HG02885 (cell line): ENCODE results near the gene CDH23.

Experiments
- ATAC-seq: cut with Tn5 transposase; IDR thresholded peaks from one replicate; pipeline ENCODE4 v1.9.1; 2021; ENCODE audit warnings: mild to moderate bottlenecking; ENCODE audit not compliant: unreplicated experiment, poor library complexity

The CDH23 gene

DNA sequence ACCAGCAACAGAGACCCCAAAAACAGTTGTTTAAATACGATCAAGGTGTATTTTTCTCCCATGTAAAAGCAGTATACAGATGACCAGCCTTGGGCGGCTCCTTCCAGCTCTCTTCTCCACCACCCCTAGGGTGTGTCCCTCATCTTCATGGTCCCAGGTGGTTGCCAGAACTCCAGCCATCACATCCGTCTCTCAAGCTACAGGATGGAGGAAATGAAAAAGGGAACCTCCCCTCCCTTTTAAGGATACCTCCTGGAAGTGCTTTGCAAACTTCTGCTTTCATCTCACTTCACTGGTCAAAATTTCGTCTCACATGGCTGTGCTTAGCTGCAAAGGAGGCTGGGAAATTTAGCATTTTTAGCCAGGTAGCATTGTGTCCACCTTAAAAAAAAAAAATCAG lies 263.6 kb downstream of the CDH23 start:
- ATAC-seq, result no peak

DNA sequence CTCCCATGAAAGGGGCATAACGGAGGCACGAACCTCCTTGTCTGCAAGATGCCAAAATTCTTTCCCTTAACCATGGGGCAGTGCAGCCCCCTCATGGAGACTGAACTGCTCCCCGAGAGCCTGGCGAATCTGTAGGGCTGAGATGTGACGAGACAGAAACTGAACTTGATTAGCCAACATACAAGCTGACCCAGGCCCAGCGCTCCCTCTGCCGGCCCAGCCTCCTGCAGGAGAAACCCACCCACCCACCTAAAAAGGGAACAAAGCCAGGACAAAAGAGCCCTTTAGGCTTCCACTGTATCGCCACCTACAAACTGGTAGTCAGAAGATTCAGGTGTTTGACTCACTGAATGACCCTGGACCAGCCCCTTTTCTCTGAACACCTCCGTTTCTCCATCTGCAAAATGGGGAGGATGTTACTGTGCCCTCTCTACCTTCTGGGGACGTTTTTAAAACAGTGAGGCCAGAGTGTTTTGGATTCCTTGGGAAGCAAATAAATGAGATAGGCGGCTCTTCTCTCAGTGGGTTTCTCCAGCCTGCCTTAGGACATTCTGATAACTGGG lies 264.4 kb downstream of the CDH23 start:
- ATAC-seq, result no peak

DNA sequence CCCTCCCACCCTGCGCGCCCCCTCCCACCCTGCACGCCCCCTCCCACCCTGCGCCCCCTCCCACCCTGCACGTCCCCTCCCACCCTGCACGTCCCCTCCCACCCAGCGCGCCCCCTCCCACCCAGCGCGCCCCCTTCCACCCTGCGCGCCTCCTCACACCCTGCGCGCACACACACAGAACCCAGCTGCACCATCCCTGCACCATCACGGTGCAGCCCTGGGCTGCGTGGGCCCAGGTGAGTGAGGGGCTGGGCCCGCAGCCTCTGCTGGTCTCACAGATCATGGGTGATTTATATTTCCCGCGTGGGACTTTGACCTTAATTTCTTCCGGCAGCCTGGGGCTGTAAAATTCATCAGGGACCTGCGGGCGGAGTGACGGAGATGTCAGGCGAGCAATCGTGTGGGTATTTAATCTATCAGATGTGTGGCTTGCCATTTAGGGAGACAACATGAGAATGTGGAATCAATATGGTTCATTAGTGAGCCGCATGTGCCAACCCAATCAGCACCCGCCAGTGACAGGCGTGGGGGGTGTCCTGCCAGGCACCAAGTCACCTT lies 265.1 kb downstream of the CDH23 start:
- no peak for ATAC-seq

DNA sequence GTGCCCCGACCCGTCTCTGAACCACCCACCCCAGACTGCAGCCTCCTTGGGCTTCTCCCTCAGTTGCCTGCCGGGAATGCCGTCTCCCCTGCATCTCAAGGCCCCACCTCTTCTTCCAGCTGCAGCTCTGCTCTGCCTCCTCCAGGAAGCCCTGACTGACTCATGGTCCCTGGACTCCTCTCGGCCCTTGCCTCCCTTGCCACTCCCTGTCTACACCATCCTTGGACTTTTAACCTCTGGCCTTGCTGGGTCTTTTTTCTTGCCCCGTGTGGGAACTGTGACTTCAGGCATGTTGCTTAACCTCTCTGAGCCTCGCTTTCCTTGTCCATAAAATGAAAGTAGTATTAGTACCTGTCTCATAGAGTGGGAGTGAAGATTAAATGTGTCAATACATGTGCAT lies 266.6 kb downstream of the CDH23 start:
- no peak for ATAC-seq

DNA sequence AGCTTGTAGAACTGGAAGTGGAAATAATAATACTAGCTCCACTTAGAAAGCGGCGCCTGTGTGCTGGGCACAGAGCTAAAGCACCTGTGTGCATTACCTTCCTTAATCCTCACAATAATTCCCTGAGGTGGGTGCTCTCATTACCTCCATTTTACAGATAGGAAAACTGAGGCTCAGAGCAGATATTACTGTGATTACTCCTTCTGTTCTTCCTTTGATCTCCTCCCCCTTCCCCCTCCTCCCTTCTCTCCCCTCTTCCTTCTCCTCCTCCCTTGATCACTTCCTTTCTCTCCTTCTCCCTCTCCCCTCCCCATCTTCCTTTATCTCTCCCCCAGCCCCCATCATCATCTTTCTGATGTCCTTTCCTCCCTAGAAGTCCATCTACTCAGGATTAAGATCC lies 267.9 kb downstream of the CDH23 start:
- ATAC-seq, result no peak

DNA sequence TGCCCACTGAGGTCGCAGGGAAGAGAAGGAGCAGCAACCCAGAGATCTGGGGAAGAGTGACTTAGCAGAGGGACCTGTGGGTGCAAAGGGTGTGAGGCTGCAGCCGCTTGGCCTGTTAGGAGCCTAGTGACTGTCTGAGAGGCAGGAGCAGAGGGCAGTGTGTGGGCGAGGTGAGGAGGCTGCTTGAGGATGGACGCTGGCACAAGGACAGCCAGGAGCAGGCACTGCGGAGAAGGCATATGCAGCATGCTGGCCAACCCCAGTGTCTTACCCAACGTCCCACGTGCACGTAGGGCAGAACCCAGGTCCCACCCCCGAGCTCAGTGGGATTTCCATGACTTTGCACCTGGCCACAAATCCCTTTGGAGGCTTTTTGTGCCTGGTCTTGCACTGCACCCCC lies 268.7 kb downstream of the CDH23 start:
- ATAC-seq, result no peak

DNA sequence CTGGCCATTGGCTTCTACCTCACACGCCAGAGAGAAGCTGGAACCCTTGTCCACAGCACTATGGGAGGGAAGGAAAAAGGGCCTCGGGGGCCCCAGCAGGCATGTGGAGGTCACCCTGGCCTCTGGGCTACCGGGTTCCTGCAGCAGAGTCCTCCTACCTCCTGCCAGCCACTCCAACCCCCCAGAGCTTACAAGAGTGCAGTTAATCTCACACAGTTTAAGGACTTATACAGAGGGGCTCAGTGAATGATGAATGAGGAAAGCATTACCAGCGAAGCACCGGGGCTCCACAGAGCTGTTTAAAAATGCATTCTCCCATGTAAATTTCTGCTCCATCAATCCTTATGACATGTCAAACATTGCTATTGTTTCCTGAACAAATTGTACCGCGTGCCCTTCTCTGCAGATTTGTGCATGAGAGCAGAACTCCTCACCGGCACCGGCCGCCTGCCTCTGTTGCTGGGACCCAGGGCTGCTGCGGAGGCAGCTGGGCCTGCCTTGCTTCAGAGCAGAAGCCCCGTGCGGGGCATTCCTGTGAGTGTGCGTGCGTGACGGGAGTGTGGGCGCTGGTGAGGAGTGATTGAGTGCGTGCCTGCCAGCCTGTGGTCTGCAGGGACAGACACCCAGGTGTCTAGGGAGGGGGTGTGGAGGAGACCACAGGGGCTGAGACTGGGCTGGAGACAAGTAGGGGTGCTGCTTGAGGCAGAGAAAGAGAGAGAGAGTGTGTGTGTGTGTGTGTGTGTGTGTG lies 270.1 kb downstream of the CDH23 start:
- ATAC-seq, result no peak

DNA sequence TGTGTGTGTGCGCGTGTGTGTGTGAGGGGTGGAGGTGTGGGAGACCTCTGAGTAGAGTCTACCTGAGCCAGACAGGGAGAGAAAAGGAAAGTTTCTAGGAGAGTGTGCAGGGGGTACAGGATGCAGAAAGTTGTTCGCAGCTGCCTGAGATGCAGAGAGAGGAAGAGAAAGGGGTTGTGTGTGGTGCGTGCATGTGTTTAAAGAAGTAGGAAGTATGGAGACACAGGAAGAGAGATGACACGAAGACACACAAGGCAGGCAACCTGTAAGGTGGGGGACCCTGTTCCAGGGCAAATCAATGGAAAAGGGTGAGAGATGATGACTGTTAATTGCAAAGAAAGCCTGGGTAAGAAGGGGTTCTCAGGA lies 270.6 kb downstream of the CDH23 start:
- ATAC-seq, result no peak

DNA sequence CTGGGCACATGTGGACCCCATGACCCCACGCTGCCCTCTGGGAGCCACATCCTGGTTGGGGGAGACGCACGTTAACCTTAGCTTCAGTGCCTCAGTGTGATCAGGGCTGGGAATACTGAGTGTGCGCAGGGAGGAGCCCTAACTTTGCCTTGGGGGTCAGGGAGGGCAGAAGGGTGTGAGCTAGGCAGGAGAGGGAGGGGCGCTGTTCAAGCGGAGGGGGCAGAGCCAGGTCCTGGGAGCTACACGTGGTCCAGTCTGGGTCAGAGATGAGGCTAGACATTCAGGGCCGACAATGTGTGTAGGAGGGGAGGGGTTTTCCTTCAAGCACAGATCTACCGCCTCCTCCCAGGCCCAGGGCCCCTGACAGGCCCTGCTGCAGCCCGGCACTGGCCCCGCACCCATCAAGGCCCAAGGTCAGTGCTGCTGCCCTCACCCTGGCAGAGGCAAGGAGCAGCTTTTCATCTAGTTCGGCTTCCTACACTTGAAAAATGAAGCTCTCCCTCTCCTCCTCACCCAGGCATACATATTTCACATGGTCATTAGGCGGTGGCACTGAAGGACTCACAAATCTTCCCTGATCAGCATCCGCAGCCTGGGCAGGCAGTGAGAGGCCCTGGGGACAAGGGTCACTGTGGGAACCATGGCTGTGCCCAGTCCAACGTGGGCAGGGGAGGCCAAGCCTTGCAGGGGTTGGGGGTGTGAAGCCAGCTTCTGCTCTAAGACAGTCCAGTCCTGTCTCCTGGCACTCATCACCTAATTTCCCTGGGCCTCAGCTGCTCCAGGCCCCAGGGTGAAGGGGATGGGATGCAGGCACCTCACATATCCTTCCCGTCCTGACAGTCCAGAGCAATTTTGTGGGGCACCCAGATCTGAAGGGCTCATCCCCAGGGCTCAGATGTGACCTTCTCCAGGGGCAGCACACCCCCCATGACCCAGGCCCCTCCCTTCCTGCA lies 275.6 kb downstream of the CDH23 start:
- no peak for ATAC-seq

DNA sequence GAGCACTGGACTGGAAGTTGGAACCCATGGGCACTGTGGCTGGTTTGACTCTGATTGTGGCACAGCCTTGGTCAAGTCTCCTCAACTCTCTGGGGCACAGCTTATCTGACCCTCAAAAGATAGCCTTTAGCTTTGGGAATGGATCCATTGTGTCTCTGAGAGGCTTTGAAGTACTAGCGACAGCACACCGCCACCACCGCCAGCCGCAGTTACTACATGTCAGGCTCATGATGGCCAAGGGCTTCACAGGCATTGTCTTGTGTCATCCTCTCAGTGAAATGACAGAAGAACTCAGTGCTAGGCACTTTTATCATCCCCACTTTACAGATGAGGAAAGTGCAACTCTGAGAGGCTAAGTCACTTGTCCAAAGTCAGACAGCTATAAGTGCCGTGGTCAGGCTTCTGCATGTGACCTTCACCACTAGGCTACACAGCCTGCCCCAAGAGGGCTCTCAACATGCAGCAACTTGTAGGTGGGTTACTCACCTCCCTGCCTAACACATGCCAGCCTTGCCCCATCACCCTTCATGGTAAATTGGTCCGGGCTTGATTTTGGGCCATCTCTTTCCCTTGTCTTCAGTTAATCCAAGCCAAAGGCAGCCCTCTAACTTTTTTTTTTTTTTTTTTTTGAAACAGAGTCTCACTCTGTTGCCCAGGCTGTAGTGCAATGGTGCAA lies 278.7 kb downstream of the CDH23 start:
- ATAC-seq, result no peak

DNA sequence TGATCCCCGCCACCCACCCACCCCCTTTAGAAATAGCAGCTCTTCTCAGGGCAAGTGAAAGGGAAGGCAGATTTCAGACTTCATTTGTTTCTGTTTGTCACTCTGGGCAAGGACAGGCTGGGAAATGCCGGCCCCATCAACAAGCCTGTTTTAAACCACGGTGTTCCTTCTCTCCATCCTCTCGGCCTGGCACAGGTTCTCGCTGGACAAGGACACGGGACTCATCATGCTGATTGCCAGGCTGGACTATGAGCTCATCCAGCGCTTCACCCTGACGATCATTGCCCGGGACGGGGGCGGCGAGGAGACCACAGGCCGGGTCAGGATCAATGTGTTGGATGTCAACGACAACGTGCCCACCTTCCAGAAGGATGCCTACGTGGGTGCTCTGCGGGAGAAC lies 280.5 kb downstream of the CDH23 start:
- ATAC-seq, result no peak

DNA sequence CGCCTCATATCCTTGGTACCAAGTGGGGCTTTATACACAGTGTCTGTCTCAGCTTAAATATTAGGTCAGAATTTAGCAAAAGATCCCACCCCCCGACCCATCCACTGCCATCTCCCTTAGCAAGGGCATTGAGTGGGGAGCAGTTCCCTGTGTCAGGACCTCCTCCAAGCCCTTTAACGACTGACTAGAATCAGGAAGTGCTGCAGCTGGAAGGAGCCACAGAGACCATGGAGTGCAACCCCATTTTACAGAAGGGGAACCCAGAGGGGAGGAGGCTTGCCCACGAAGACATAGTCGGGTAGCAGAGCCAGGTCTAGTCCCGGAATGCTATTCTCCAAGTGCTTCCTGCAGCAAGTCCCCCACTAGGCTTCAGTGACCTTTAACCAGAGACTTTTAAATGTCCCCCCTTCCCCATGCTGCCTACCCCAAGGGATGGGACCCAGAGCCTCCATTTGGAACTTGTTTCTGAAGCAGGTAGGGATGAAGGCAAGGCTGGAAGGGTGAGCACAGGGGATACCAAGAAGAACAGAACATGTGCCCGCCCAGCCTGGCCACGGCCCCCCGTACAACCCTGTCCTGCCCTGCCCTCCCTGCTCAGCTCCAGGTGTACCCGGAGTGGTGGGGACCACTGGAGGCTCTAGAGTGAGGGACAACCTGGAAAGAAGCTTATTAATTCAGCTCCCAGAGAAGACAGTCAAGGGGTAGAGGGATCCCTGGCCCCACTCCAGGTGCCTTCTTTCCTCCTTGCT lies 281.5 kb downstream of the CDH23 start:
- no peak for ATAC-seq

DNA sequence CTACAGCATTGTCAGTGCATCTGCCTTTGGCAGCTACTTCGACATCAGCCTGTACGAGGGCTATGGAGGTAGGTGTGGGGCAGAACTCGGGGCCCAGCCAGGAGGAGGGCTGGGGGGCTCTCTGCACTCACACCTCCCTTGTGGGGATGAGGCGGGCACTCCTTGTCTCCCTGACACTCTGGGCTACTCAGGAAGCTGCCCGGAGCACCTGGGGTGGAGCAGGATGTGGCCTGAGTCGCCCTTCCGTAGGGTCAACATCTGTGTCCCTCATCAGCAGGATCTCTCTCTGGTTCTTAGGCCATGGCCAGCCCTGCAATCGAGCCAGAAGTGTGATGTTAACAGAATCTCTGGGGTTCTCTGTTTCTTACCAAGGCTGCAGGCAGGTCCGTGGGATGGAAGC lies 282.7 kb downstream of the CDH23 start:
- ATAC-seq, result no peak

DNA sequence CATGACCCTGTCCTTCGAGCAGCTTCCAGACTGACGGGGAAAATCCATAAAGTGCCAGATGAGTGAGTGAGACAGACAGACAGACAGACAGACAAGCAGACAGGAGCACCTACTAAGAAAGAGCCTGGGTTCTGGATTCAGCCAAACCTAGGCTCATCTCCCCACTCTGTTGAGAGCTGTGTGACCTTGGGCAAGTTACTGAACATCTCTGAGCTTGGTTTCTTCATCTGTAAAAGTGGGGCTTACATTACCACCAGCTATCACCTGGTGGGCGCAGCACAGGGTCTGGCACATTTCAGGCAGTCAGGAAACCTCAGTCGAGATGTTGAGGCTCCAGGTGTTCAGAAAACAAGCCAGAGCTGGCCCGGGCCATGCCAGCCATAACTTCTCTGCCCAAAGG lies 285.3 kb downstream of the CDH23 start:
- ATAC-seq, result no peak

DNA sequence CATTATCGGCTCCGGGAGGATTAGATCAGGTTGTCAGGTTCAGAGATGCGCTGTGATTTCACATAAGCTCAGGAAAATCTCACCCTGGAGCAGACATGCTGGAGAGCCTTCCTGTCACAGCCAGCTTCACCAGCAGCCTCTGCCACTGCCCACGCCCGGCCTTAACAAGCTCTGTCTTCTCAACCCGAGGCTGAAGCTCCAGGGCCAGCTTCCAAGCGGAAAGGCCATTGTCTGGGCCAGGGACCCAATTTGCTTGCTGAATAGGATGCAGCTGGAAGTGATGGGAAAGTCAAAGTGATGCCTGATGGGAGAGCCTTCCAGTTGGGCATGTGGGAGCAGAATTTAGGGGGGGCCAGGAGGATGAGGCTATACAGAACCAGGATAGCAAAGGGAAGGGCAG lies 286.6 kb downstream of the CDH23 start:
- no peak for ATAC-seq

DNA sequence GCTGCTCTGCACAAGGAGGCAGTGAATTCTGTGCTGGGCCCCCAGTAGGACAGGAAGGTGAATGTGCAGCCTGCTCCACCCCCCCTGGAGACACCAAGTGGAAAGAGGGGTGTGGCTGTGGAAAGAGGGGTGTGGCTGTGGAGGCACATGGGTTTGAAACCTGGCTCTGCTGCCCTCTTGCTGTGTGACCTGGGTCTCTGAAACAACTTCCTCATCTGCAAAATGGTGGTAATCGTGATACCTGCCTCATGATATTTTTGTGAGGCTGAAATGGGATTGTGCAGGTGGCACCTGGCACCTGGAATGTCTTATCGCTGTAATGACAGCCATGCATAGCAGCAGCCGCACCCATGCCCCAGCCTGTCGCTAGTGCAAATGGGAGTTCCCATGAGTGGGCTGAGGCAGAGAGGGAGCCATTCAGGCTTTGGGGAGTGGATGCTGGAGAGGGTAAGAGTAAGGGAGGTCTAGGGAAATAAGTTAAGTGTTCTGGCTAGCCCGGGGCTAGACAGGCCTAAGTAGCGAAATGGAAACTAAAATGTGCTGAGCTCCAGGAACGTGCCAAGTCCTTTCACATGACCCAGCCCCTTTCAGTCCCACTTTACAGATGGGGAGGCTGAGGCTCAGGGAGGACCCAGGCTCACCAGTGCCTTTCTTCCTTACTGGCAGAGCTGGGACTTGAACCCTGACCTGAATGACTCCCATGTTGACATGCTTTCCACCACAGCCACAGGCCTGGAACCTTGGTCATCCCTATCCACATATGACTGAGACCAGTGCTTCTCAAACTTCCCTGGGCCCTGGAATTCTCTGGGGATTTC lies 287.8 kb downstream of the CDH23 start:
- ATAC-seq, result no peak

DNA sequence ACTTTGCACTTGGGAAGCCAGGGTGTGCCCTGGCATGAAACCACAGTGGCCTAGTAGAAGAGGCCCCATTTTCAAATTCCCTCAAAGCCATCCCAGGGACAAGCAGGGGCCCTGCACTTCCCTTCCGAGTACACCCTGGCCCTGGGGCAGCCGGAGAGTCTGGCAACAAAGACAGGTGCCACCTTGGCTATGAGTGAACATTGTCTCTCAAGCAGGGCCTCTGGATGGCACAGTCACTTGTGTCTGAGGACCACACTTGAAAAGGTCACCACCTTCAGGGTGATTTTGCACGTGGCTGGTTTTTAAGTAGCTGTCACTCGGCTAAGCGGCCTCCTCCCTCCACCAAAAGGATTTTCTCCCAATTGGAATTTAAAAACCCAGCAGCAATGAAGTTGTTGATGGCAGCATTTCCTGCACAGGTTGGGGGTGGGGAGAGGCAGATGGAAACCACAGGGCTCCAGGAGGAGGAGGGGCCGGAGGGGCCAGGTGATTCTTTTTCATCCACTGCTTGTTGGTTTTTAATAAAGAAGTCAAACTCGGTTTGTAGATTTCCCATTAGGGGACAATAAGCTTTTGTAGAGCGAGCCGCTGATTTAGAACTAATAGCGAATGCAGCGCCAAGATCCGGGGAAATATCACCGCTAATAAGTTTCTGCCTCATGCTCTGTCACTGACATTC lies 289.0 kb downstream of the CDH23 start:
- no peak for ATAC-seq

DNA sequence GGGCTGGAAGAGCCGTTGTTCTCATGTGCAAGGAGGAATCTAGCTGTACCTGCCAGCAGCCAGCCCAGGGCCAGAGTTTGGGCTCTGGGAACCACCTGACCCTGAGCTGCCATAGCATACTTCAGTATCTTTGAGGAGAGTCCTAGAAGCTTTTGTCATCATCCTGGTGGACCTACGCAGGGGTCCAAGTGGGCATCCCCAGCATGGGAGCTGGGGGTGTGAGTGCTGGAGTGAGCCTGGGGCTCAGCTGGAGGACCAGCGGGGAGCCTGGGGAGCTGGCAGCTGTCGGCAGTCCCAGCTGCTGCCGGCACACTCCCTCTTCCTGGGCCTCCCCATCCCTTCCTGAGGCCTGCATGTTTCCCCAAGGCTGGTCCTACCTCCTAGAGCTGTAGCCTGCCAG lies 290.4 kb downstream of the CDH23 start:
- ATAC-seq, result no peak
